Measurements from ENCODE around the gene SEMA4D.

Gene SEMA4D

DNA sequence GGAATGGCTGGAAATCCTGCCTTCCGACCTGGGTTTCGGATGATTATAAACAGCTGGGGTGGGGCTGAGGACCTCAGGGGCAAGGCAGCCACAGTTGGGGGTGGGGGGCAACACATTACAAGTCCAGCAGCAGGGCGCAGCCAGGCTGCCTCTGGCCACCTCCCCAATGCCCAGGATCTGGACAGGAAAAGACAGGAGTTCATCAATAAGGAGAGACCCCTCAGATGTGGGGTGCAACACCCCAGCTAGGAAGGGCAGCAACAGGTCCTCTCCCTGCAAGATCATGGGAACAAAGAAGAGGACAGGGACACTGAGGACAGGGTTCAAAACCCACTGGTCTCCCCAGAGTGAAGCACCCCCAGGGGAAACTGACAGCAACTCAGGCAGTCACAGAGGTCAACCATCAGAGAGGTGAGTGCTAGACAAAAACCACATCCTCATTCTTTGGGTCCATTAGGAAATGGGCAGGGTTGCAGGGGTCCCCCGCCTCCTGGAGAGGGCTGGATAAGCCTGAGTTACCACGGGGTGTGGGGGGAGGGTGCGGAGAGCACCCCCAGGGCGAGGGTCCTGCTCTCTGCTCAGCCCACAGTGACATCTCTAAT, 33.5 kb downstream of the SEMA4D start:
- H3K4me3 ChIP-seq (ENCODE audit: low read depth in 1 of 2, low read length in 1 of 2): peak overlapping the region; percentile 52 to 57
- peak overlapping the region; percentile 91 for H3K27ac ChIP-seq
- H3K9me3 ChIP-seq: no peaks in the 10 kb centered on the region
- TF ChIP-seq, protein P1, sequence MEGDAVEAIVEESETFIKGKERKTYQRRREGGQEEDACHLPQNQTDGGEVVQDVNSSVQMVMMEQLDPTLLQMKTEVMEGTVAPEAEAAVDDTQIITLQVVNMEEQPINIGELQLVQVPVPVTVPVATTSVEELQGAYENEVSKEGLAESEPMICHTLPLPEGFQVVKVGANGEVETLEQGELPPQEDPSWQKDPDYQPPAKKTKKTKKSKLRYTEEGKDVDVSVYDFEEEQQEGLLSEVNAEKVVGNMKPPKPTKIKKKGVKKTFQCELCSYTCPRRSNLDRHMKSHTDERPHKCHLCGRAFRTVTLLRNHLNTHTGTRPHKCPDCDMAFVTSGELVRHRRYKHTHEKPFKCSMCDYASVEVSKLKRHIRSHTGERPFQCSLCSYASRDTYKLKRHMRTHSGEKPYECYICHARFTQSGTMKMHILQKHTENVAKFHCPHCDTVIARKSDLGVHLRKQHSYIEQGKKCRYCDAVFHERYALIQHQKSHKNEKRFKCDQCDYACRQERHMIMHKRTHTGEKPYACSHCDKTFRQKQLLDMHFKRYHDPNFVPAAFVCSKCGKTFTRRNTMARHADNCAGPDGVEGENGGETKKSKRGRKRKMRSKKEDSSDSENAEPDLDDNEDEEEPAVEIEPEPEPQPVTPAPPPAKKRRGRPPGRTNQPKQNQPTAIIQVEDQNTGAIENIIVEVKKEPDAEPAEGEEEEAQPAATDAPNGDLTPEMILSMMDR (IDR thresholded peaks at IDR 0.05): no peak
- peaks cover 29% of the 10 kb centered on the region for H3K36me3 ChIP-seq
- no peaks in the 10 kb centered on the region for H3K27me3 ChIP-seq
- peaks cover 74 to 88% of the 10 kb centered on the region in 2 experiments for H3K4me1 ChIP-seq (ENCODE audit: control insufficient read depth in 1 of 2, insufficient read depth in 1 of 2, low read depth in 1 of 2, low read length in 1 of 2)

DNA sequence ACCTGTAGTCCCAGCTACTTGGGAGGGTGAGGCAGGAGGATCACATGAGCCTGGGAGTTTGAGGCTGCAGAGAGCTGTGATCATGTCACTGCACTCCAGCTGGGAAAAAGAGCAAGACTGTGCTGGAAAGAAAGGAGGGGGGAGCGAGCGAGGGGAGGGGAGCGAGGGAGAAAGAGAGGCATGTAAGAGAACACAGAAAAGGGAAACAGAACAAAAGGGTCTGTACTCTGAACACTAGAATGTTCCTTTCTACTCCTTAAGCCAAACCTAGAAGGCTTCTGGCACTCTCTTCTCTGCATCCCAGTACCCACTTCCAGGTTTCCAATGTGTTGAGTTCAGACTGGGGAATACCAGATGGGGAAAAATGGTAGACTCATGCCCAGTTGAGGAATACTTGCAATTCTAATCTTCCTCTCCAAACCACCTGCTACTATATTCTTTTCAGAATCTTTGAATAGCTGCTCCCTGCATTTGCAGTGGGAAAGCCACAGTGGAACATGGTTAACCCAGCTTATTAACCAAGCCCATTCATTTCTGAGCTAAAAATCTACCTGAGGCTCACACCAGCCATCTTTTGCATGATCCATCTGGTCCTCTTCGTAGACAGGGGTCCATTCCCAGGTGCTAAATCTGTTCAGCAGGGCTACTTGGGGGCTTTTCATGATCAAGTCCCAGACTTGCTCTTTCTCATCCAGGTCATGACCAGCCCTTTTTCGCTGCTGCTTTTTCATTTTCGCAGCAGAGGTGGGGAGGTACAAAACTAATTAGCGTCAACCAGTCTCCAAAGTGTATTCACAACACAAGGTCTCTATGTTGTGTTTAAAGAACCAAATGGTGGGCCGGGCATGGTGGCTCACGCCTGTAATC, 34.9 kb downstream of the SEMA4D start:
- TF ChIP-seq, protein P1 (IDR thresholded peaks at IDR 0.05): no peak
- peaks cover 60 to 86% of the 10 kb centered on the region in 2 experiments for H3K4me1 ChIP-seq (ENCODE audit: control insufficient read depth in 1 of 2, insufficient read depth in 1 of 2, low read depth in 1 of 2, low read length in 1 of 2)
- peak overlapping the region; percentile 91 for H3K27ac ChIP-seq
- H3K27me3 ChIP-seq: no peaks in the 10 kb centered on the region
- H3K4me3 ChIP-seq (ENCODE audit: low read depth in 1 of 2, low read length in 1 of 2): peak overlapping the region in 1 of 2 experiments; percentile 57
- no peaks in the 10 kb centered on the region for H3K9me3 ChIP-seq
- H3K36me3 ChIP-seq: peaks cover 42% of the 10 kb centered on the region

DNA sequence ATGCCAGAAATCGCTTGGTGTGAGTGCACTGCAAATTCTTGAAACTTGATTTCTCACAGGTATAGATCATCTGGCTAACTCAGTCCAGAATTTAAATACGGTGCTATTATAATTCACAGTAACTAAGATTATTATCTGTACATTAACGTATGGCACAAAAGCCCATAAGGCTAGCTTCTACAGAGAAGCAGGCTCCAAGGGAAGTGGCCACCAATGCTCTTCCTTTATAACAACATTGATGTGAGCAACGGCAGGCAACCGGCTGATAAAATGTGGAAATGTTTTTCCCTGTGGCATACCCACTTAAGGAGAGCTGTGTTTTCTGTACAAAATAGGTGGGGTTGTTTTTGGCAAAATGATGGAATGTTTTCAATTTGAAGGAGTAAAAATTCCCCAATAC, 35.7 kb downstream of the SEMA4D start:
- peak overlapping the region; percentile 91 for H3K27ac ChIP-seq
- TF ChIP-seq, protein P1 (IDR thresholded peaks at IDR 0.05): no peak
- no peaks in the 10 kb centered on the region for H3K27me3 ChIP-seq
- peaks cover 54 to 85% of the 10 kb centered on the region in 2 experiments for H3K4me1 ChIP-seq (ENCODE audit: control insufficient read depth in 1 of 2, insufficient read depth in 1 of 2, low read depth in 1 of 2, low read length in 1 of 2)
- H3K36me3 ChIP-seq: peaks cover 44% of the 10 kb centered on the region
- no peaks in the 10 kb centered on the region for H3K9me3 ChIP-seq
- peak overlapping the region in 1 of 2 experiments; percentile 20 for H3K4me3 ChIP-seq (ENCODE audit: low read depth in 1 of 2, low read length in 1 of 2)

DNA sequence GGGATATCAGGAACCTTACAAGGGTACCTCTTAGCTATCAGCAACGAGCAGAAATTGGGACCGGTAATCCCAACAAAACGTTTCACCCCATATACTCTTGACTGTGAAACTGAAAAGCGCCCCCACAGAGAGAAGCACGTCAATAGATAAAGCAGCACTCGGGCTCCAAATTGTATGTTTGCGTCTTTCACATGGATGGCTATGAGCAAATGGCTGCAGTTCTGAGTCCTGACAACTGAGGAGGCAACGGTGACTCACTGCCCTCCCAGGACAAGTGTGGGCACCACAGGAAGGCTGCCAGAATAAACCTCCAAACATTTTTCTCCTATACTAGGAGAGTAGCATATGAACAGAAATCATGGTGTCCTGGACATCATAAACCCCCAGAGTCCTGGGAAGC, 36.6 kb downstream of the SEMA4D start:
- Histone ChIP-seq H3K27me3 (no peaks in the 10 kb centered on the region), H3K4me1 (ENCODE audit: control insufficient read depth in 1 of 2, insufficient read depth in 1 of 2, low read depth in 1 of 2, low read length in 1 of 2) (peaks cover 48 to 85% of the 10 kb centered on the region in 2 experiments), H3K4me3 (ENCODE audit: low read depth in 1 of 2, low read length in 1 of 2) (no peak overlapping the region), H3K36me3 (peaks cover 34% of the 10 kb centered on the region), H3K27ac (peak overlapping the region; percentile 5), H3K9me3 (no peaks in the 10 kb centered on the region)
- TF ChIP-seq, protein P1 (IDR thresholded peaks at IDR 0.05): no peak

DNA sequence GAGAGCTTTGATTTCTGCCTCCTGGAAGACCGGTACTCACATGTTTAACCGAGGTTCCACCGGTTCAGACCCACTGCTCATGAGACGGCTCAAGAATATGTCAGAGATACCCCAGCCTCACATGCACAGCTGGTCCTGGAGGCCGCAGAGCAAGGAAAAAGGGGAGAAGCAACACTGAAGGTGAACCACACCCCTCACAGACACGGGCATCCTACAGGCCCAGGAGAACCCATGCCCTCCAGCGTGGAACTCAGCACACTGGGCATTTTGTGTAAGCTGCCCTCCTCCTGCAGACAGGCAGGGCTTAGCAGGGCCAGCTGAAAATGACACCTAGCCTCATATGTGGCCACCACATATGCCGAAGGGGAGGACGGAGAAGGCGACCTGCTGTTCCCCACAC, 37.4 kb downstream of the SEMA4D start:
- peaks cover 35% of the 10 kb centered on the region for H3K36me3 ChIP-seq
- H3K27me3 ChIP-seq: no peaks in the 10 kb centered on the region
- H3K9me3 ChIP-seq: no peaks in the 10 kb centered on the region
- H3K27ac ChIP-seq: peak overlapping the region; percentile 4
- TF ChIP-seq, protein P1 (IDR thresholded peaks at IDR 0.05): no peak
- H3K4me1 ChIP-seq (ENCODE audit: control insufficient read depth in 1 of 2, insufficient read depth in 1 of 2, low read depth in 1 of 2, low read length in 1 of 2): peaks cover 48 to 85% of the 10 kb centered on the region in 2 experiments
- no peak overlapping the region for H3K4me3 ChIP-seq (ENCODE audit: low read depth in 1 of 2, low read length in 1 of 2)

All from neutrophil (primary cell).